Mesendoderm (in vitro differentiated cells): Measurements from ENCODE around the gene C11orf71.

Experiments
- DNase-seq: peaks from one replicate; pipeline ENCODE4 v3.0.0; 2013
- H2AK5ac ChIP-seq: 2 replicates; pipeline ENCODE4 v1.6.1; 2013; ENCODE audit warnings: low read length, inconsistent platforms
- H2BK120ac ChIP-seq: 2 replicates; pipeline ENCODE4 v1.6.1; 2013; ENCODE audit warnings: low read depth, mild to moderate bottlenecking, low read length, moderate library complexity, mixed read lengths
- H2BK15ac ChIP-seq: replicated peaks from 2 replicates; pipeline ENCODE4 v1.6.1; 2013; ENCODE audit warnings: low read depth, mild to moderate bottlenecking, moderate library complexity
- H2BK5ac ChIP-seq: 2 replicates; pipeline ENCODE4 v1.6.1; 2013; ENCODE audit warnings: low read length, inconsistent platforms
- H3K18ac ChIP-seq: 2 replicates; pipeline ENCODE4 v1.6.1; 2013; ENCODE audit warnings: mild to moderate bottlenecking, low read length, mixed read lengths
- H3K23ac ChIP-seq: one replicate; pipeline ENCODE4 v1.6.1; 2013; ENCODE audit warnings: low read length
- H3K27ac ChIP-seq: 2 replicates; pipeline ENCODE4 v1.5.1; 2013; ENCODE audit warnings: low read depth, mild to moderate bottlenecking, inconsistent platforms, low read length, moderate library complexity
- H3K27me3 ChIP-seq: 2 replicates; pipeline ENCODE4 v1.6.1; 2013; ENCODE audit warnings: low read length, control low read depth, mild to moderate bottlenecking, inconsistent platforms; ENCODE audit not compliant: insufficient read depth, poor library complexity
- H3K36me3 ChIP-seq: 2 replicates; pipeline ENCODE4 v1.6.1; 2013; ENCODE audit warnings: low read length, inconsistent platforms; ENCODE audit not compliant: control insufficient read depth, insufficient read depth
- H3K4ac ChIP-seq: one replicate; pipeline ENCODE4 v1.6.1; 2013; ENCODE audit warnings: low read depth, mild to moderate bottlenecking, low read length, moderate library complexity
- H3K4me1 ChIP-seq: 2 replicates; pipeline ENCODE4 v1.6.1; 2013; ENCODE audit warnings: low read depth, low read length, inconsistent platforms; ENCODE audit not compliant: control insufficient read depth
- H3K4me2 ChIP-seq: 2 replicates; pipeline ENCODE4 v1.6.1; 2013; ENCODE audit warnings: low read length
- H3K4me3 ChIP-seq: 2 replicates; pipeline ENCODE4 v1.5.1; 2013; ENCODE audit warnings: mild to moderate bottlenecking, low read length
- H3K56ac ChIP-seq: one replicate; pipeline ENCODE4 v1.6.1; 2013; ENCODE audit warnings: low read length
- H3K79me1 ChIP-seq: 2 replicates; pipeline ENCODE4 v1.6.1; 2013; ENCODE audit warnings: low read length, inconsistent platforms
- H3K79me2 ChIP-seq: 2 replicates; pipeline ENCODE4 v1.6.1; 2013; ENCODE audit warnings: mild to moderate bottlenecking, low read length; ENCODE audit not compliant: control insufficient read depth, insufficient read depth
- H3K9ac ChIP-seq: 2 replicates; pipeline ENCODE4 v1.6.1; 2013; ENCODE audit warnings: low read length, inconsistent platforms
- H4K5ac ChIP-seq: one replicate; pipeline ENCODE4 v1.6.1; 2013; ENCODE audit warnings: low read length
- H4K8ac ChIP-seq: one replicate; pipeline ENCODE4 v1.6.1; 2013; ENCODE audit warnings: low read depth, mild to moderate bottlenecking, control low read depth, low read length, moderate library complexity
- WGBS: extraction: QIAGEN DNeasy Blood & Tissue Kit; methylation state at CpG from one replicate; pipeline ENCODE4 v1.1.7; 2013; ENCODE audit warnings: low lambda C conversion rate, missing lambda C conversion rate; ENCODE audit not compliant: insufficient coverage; ENCODE audit errors: extremely low coverage; 5-methylcytosine and 5-hydroxymethylcytosine counted together

C11orf71 gene

GRCh38 chr11:114377612-114378267, 22.6 kb downstream of the C11orf71 start:
- no peak overlapping the region for H3K27ac ChIP-seq
- no peak overlapping the region for H2BK5ac ChIP-seq
- no peak overlapping the region for H2BK15ac ChIP-seq
- H4K8ac ChIP-seq = no peak overlapping the region
- WGBS = no CpG with 5 or more reads among the region's 7 CpGs
- H3K4me2 ChIP-seq = no peak overlapping the region
- H3K79me1 ChIP-seq = no peaks in the 10 kb centered on the region
- no peak overlapping the region for H2BK120ac ChIP-seq
- H3K36me3 ChIP-seq = no peaks in the 10 kb centered on the region
- no peak overlapping the region for H3K23ac ChIP-seq
- H4K5ac ChIP-seq = no peak overlapping the region
- no peak overlapping the region for H3K56ac ChIP-seq
- no peak overlapping the region for H2AK5ac ChIP-seq
- DNase-seq = peak; percentile 61
- no peak overlapping the region for H3K9ac ChIP-seq
- no peaks in the 10 kb centered on the region for H3K79me2 ChIP-seq
- H3K27me3 ChIP-seq = no peaks in the 10 kb centered on the region
- peaks cover 1% of the 10 kb centered on the region for H3K4me1 ChIP-seq
- no peak overlapping the region for H3K4me3 ChIP-seq
- no peak overlapping the region for H3K18ac ChIP-seq
- no peak overlapping the region for H3K4ac ChIP-seq

GRCh38 chr11:114375052-114375451, 25.3 kb downstream of the C11orf71 start:
- no peak overlapping the region for H3K56ac ChIP-seq
- H2BK15ac ChIP-seq = no peak overlapping the region
- WGBS = no CpG with 5 or more reads among the region's 3 CpGs
- no peaks in the 10 kb centered on the region for H3K79me1 ChIP-seq
- no peak for DNase-seq
- H3K79me2 ChIP-seq = no peaks in the 10 kb centered on the region
- no peaks in the 10 kb centered on the region for H3K27me3 ChIP-seq
- H3K36me3 ChIP-seq = no peaks in the 10 kb centered on the region
- H3K9ac ChIP-seq = no peak overlapping the region
- H2BK120ac ChIP-seq = no peak overlapping the region
- no peak overlapping the region for H2AK5ac ChIP-seq
- H3K4me2 ChIP-seq = no peak overlapping the region
- H2BK5ac ChIP-seq = no peak overlapping the region
- H3K4me1 ChIP-seq = peaks cover 1% of the 10 kb centered on the region
- H4K5ac ChIP-seq = no peak overlapping the region
- no peak overlapping the region for H3K4ac ChIP-seq
- no peak overlapping the region for H4K8ac ChIP-seq
- no peak overlapping the region for H3K18ac ChIP-seq
- no peak overlapping the region for H3K23ac ChIP-seq
- H3K27ac ChIP-seq = no peak overlapping the region
- no peak overlapping the region for H3K4me3 ChIP-seq

GRCh38 chr11:114368918-114369680, 31.2 kb downstream of the C11orf71 start:
- Histone ChIP-seq H3K23ac (no peak overlapping the region), H2BK5ac (no peak overlapping the region), H3K56ac (peak overlapping the region; percentile 3), H3K4me3 (no peak overlapping the region), H3K27me3 (no peaks in the 10 kb centered on the region), H3K36me3 (no peaks in the 10 kb centered on the region), H4K5ac (no peak overlapping the region), H2BK120ac (no peak overlapping the region), H3K79me2 (no peaks in the 10 kb centered on the region), H3K18ac (no peak overlapping the region), H3K79me1 (no peaks in the 10 kb centered on the region), H2AK5ac (no peak overlapping the region), H3K9ac (no peak overlapping the region), H3K4me2 (no peak overlapping the region), H3K4me1 (peaks cover 3% of the 10 kb centered on the region), H3K27ac (no peak overlapping the region), H3K4ac (no peak overlapping the region), H2BK15ac (no peak overlapping the region), H4K8ac (no peak overlapping the region)
- WGBS = no CpG with 5 or more reads among the region's 5 CpGs
- no peak for DNase-seq

GRCh38 chr11:114367244-114367957, 32.9 kb downstream of the C11orf71 start:
- Histone ChIP-seq H3K79me2 (no peaks in the 10 kb centered on the region), H2BK120ac (no peak overlapping the region), H2AK5ac (no peak overlapping the region), H3K36me3 (no peaks in the 10 kb centered on the region), H3K4ac (no peak overlapping the region), H2BK15ac (no peak overlapping the region), H3K4me2 (no peak overlapping the region), H3K27ac (no peak overlapping the region), H3K4me1 (peaks cover 3% of the 10 kb centered on the region), H3K56ac (no peak overlapping the region), H4K5ac (no peak overlapping the region), H2BK5ac (no peak overlapping the region), H3K9ac (no peak overlapping the region), H3K4me3 (no peak overlapping the region), H4K8ac (no peak overlapping the region), H3K23ac (no peak overlapping the region), H3K27me3 (no peaks in the 10 kb centered on the region), H3K18ac (no peak overlapping the region), H3K79me1 (no peaks in the 10 kb centered on the region)
- no CpG with 5 or more reads among the region's 9 CpGs for WGBS
- no peak for DNase-seq

GRCh38 chr11:114366331-114367243, 33.7 kb downstream of the C11orf71 start:
- WGBS = no CpG with 5 or more reads among the region's 13 CpGs
- Histone ChIP-seq H3K18ac (no peak overlapping the region), H3K4ac (no peak overlapping the region), H2BK15ac (no peak overlapping the region), H4K5ac (no peak overlapping the region), H2BK120ac (no peak overlapping the region), H3K27me3 (no peaks in the 10 kb centered on the region), H3K79me2 (no peaks in the 10 kb centered on the region), H3K9ac (no peak overlapping the region), H2AK5ac (no peak overlapping the region), H4K8ac (no peak overlapping the region), H3K79me1 (no peaks in the 10 kb centered on the region), H3K4me1 (peaks cover 3% of the 10 kb centered on the region), H3K56ac (no peak overlapping the region), H3K27ac (no peak overlapping the region), H3K36me3 (no peaks in the 10 kb centered on the region), H3K4me2 (no peak overlapping the region), H3K4me3 (no peak overlapping the region), H2BK5ac (no peak overlapping the region), H3K23ac (no peak overlapping the region)
- peak; percentile 62 for DNase-seq
